Caki2 (cell line): ENCODE data around the gene FBN1. TPM values are rescaled to one million over a fixed set of nuclear protein-coding genes. Genes with fewer than 3 reads are reported as not detected.

Experiments
- DNase-seq: peaks from one replicate; pipeline ENCODE4 v3.0.0-alpha.2; 2015; ENCODE audit warnings: low read depth
- in situ Hi-C: cut with HindIII; loops from 2 replicates; pipeline ENCODE4 v1.10.0; 2016; ENCODE audit warnings: low sequenced_read_pairs, low pct_unique_long_range_greater_than_20kb, mixed read lengths
- total RNA-seq: library from RNA; depleted of rRNA; stranded (reverse); fragments of >200 nt; shearing (Covaris generic); gene quantifications from 2 replicates; pipeline ENCODE4 v1.2.3, GENCODE V29; 2014; ENCODE audit warnings: low replicate concordance; rRNA removed

Gene FBN1
- 22.5 and 31.9 TPM in 2 replicates for total RNA-seq

DNA sequence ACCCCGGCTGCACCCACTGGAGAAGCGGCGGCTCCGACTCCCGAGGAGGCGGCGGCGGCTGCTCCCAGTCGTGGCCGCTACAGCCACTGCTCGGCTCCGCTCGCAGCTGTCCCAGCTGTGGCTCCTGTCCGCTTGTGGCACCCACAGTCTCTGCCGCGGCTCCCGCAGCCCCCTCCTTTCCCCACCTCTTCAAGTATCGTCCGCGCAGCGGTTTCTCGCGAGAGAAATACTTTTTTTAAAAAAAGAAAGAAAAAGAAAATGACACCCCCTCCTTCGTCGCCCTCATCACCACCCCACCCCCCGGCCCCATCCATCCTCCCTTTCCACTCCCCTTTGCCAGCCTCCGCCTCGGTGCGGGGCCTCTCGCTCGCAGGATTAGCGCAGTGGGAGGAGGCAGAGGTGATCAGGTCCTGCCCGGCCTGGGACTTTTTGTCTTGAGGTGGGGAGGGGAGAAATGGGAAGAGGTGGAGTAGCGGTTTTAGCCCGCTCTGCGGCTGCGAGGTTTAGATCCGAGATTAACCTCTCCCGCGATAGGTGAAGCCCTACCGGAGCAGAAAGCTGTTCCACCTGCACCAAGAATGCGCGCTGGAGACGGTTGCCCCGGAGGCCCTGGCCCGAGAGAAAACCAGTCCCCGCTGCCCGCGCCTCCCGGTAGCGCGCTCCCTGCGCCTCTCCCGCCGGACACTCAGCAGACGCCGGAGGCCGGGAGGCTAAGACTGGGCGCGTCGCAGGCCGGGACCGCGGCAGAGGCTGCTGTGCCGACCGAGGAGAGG is at the start of gene FBN1:
Gene FBN1 (minus strand): TSS at position 152 of the 773 bp plus-strand sequence. CDS start 940 bp downstream, outside the sequence.
- in situ Hi-C loops: no loop called here
- peak; percentile 95 for DNase-seq

DNA sequence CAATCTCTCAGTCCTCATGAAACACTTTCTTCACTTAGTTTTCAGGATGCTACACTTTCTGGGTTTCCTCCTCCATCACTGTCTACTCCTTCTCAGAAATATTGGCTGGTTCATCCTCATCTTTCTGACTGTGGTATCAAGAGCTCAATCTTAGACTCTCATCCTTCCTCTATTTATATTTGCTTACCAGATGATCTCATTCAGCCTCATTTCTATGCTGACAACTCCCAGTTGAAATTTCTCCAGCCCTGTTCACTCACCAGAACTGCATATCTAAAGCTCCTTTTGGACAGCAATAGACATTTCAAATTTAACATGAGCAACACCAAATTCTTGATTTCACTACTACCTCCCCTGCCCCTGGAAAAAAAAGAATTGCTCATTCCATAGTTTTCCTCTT is 48.0 kb upstream of the FBN1 start:
- in situ Hi-C loops: no loop called here
- no peak for DNase-seq

DNA sequence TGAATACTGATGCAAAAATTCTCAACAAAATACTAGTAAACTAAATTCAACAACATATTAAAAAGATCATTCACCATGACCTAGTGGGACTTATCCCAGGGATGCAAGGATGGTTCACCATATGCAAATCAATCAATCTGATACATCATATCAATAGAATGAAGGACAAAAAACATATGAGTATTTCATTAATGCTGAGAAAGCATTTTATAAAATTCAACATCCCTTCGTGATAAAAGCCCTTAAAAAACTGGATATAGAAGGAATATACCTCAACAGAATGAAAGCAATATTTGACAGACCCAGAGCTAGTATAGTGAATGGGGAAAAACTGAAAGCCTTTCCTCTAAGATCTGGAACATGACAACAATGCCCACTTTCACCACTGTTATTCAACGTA is 43.0 kb upstream of the FBN1 start:
- in situ Hi-C loops: no loop called here
- DNase-seq: no peak

DNA sequence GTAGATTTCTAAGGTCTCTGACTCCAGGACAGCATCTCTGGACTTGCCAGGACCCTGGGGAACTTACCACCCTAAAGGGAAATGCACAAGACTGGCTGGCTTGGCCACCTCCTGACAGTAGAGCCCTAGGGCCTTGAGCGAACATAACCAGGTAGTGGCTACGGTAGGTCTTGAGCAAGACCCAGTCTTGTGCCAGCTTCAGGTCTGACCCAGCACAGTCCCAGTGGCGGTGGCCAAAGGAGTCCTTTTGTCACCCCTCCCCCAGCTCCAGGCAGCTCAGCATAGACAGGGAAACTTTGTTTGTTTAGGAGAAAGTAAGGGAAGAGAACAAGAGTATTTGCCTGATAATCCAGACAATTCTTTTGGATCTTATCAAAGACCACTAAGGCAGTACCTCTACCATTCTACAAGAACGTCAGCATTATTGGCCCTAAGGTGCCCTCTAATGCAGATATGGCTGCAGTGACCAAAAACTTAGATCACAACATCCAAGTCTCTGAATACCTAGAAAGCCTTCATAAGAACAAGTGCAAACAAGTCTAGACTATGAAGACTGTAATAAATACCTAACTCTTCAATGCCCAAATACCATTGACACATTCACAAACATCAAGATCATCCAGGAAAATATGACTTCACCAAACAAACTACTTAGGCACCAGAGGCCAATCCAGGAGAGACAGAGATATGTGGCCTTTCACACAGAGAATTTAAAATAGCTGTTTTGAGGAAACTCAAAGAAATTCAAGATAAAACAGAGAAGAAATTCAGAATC is 38.7 kb upstream of the FBN1 start:
- DNase-seq: no peak
- in situ Hi-C loops: no loop called here

DNA sequence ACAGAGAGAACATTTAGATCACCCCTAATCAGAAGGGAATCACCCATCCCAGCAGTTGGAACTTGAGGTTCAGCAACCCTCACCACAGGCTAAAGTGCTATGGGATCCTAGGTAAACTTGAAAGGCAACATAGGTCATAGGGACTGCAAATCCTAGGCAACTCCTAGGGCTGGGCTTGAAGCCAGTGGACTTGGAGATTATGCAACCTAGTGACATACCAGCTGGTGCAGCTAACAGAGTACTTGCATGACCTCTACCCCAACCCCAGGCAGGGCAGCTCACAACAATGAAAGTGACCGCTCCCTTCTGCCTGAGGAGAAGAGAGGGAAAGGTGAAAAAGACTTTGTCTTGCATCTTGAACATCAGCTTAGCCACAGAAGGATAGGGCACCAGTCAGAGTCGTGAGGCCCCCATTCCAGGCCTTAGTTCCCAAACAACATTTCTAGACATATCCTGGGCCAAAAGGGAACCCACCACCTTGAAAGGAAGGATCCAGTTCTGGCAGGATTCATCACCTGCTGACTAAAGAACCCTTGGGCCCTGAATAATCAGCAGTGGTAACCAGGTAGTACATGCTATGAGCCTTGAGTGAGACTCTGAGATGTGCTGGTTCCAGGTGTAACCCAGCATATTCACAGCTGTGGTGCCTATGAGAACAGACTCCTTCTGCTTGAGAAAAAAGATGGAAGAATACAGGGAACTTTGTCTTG is 37.6 kb upstream of the FBN1 start:
- DNase-seq: no peak
- in situ Hi-C loops: no loop called here

DNA sequence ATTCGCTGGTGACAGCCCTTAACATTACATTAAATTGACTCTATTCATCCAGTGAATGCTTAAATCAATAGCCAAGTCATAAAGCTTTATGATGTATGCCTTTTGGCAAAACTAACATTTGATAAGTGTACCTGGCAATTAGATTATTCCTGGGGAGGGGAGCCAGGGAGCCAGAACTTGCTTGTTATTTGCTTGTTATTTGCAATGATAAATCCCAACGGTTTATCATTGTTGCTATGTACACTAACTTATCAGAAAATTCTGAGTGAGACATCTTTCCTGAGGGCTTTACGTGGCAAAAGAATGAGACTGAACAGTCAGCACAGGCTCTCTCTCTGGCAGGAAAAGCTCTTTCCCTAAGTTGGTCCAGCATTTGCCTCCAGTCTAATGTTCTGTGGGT is 35.8 kb upstream of the FBN1 start:
- no peak for DNase-seq
- in situ Hi-C loops: no loop called here

DNA sequence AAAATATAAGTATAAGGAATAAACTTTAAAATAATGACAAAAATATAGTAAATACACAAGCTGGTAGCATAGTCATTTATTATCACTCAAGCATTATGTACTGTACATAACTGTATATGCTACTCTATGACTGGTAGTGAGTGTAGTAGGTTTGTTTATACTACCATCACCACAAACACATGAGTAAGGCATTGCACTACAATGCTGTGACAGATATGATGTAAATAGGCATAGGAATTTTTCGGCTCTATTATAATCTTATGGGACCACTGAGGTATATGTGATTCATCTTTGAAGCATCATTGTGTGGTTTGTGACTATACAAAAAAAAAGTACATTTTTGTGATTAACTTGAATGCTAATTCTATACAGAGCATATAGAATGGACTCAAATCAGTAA is 35.3 kb upstream of the FBN1 start:
- no peak for DNase-seq
- in situ Hi-C loops: no loop called here

DNA sequence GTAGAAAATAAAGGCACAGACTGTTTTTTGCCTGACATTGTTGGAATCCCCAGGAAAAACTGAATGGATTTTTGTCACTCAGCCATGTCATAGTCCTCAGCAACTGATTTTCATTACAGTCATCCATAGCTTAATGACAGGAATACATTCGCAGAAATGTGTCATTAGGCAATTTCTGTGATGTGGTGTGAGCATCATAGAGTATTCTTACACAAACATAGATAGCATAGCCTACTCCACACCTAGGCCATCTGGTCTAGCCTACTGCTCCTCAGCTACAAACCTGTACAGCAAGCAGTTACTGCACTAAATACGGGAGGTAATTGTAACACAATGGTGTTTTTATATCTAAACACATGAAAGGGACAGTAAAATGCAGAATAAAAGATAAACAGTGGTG is 34.4 kb upstream of the FBN1 start:
- in situ Hi-C loops: no loop called here
- DNase-seq: no peak

DNA sequence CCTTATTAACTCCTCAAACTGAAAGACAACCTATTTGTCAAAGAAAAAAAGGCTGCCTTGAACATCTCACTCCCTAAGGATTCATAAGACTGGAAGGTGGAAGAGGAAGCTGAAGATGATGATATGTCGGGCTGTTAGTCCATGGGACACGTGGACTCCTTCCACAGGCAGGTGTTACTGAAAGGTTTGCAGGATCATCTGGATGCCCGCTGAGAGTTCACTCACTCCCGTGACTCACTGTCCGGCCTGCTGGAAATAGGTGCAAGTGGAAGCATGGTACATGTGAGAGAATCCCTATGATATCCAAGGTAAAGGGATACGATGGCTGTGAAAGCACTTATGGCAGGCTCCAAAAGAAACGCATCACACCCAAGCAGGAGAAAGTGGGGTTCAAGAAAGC is 33.3 kb upstream of the FBN1 start:
- in situ Hi-C loops: no loop called here
- no peak for DNase-seq

DNA sequence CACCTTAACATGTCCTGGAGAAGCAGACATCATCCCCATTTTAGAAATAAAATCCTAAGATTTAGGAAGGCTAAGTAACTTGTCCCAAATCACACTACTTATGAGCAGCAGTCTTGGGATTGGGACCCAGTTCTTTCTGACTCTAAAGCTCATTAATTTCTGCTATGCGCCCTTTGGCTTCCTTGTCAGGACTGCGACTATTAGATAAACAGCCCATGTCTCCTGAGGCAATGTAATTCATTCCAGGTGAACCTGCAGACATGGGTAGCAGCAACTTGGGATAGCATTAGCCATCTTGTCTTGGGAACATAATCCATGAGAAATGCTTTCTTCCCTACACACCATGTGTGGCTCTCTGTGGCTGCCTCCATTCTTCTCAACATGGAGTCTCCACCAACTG is 32.3 kb upstream of the FBN1 start:
- DNase-seq: no peak
- in situ Hi-C loops: no loop called here

DNA sequence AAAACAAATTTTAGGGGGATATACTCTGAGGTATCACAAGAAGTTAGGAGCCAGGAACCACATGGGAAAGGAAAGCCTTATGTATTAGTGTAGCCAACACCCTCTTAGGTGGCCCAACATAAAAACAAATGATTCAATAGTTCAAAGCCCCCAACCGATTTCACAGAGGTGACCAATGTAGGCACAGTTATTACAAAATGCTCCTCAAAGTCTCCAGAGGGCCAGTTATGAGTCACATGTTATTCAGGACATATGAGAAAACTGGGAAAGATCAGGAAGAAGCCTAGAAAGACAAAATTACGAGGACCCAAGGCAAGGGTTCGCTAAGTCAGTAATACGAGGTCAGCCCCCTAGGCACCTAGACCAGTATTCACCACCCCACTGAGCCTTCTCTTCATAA is 29.9 kb upstream of the FBN1 start:
- DNase-seq: no peak
- in situ Hi-C loops: no loop called here

DNA sequence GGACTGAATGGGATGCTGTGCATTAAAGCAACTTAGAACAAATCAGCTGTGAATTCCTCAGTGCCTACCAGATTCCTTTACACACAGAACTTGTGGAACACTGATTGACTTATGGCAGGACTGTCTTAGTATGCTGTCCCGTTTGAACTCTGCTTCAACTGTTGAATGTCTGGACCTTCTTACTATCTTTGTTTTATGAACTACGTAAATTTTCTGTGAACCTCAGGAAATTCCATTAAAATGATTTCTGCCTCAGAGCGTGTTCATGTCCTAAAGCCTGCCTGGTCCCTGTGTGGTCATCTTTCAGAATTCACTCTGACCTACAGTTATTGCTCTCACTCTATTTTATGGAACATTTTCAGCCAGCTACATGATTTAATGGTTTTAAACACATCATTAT is 29.4 kb upstream of the FBN1 start:
- in situ Hi-C loops: no loop called here
- no peak for DNase-seq

DNA sequence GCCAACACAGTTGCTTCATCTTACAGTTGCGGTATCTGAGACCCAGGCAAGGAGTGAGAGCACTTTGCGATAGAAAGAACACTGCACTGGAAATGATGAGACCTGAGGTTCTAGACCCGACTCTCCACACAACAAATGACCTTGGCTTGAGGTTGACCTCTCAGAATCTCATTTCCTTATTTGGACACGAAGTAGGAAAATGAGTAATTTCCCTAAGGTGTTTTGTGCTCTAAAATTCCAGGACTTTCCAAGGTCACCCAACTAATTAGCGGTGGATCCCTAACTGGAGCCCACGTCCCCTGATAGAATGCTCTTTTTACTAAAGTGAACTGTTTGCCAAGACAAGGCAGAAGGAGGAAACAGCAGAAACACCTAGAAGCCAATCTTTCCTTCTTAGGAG is 26.7 kb upstream of the FBN1 start:
- in situ Hi-C loops: no loop called here
- DNase-seq: no peak

DNA sequence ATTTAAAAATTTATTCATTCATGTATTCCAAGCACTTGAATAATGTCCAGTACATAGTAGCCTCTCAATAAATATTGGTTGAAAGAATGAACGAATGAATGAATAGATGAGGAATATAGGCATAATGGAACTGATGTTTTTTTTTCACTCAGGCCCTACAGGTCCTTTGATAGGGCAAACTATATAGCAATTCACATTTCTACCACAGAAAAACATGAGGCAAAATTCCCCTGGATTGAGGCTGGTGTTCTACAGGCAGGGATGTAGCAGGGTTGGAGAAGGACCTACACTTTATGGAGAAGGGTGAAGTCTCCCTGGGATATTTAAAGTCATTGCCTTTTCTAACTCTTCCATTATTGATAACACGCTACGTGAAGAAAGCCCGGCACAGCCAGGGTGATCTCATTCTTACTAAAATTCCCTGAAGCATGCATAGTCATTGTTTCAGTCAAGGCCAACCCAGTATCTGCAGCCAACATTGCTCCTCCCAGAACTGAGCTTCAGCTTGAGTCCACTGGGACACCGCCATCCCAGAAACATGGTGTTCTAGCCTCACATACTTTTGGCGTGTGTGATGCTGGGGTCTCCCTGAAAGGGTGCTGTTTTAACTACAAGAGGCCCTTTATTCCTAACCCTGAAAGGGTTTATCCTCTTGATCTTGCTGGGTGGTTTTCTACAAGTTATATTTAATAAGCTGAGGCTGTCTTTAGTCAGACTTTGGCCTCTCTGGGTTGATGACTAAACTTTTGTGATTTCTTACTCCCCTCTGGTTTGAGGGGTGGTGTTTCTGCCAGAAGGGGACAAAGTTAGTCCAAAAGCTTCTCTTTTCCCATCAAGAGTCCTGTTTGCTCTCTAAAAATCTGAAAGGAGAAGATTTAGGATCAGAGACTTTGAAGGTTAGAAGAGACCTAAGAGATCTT is 25.9 kb upstream of the FBN1 start:
- in situ Hi-C loops: no loop called here
- DNase-seq: no peak

DNA sequence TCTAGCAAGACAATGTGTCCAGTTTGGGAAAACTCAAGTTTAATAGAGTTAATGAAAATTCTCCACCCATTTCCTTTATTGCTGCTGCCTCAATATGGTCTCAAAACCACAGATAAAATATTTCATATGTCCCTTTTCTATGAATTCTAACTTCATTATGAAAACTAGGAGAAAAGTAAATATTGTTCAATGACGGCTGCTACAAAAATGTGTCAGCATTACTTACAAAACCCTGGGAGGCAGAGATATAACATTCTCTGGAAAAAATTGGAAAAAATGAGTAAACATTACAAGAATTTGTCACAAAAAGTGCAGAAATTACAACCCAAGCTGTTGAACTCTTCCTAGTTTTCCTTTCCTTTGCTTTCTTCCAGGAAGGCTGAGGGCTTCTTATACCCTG is 22.2 kb upstream of the FBN1 start:
- in situ Hi-C loops: no loop called here
- no peak for DNase-seq

DNA sequence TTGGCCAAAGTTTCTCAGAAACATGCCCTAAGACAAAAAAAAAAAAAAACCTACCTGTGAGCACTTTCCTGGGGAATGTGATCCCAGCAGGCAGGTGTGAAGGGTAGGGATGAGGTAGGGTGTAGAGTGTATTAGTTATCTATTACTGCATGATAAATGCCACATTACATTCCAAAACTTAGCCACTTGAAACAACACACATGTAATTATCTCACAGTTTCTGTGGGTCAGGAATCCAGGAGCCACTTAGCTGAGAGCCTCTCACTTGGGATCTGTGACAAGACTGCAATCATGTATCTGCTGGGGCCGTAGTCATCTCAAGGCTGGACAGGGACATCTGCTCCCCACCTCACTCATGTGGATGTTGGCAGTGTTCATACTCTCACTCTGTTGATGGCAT is 18.9 kb upstream of the FBN1 start:
- no peak for DNase-seq
- in situ Hi-C loops: no loop called here

DNA sequence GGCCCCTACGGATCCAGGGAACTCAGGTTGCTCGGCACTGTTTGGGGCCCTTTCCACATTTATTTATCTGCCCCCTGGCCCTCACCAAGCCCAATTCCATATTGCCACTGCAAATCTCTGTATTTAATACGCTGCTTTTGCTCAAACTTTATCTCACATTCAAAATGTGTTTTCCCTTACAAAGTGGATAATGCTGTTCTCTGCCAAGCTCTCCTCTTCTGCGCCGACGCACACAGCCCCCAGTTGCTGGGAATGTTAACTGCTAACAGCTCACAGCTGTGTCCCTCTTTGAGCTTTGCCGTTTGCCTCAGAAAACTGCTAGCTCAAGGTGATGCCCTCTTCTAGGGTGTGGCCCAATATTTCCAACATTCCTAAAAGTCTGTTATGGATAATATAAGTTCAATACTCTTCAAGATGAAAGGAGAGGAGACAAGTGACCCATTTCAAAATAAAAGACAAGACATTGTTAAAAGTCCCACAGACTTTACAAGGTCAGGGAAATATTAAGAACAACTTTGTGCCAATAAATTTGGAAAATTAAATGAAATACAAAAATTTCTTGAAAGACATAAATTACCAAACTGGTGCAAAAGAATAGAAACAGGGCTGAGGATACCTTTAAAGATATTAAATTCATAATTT is 12.6 kb upstream of the FBN1 start:
- in situ Hi-C loops: no loop called here
- no peak for DNase-seq

DNA sequence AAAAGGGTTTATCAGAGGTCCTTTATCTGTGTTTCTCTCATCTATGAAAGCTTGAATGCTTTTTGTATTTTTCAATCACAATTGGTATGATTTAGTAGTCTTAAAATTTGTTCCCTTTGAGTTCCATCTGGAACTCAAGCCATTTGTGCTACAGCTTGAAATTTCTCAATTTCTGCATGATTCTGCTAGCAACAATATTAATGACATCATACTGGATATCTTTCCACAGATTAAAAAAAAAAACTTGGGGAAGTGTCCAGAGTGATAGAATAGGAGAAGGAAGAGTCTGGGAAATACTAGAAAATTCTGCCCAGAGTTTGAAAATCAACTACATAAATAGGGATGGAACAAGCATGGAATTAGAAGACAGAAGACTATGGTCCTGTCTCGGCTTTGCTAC is 9.3 kb upstream of the FBN1 start:
- in situ Hi-C loops: no loop called here
- DNase-seq: no peak
